HG03066 (cell line): Measurements from ENCODE around the gene HOXD9.

ENCODE experiments used
- ATAC-seq: cut with Tn5 transposase; IDR thresholded peaks from one replicate; pipeline ENCODE4 v1.9.1; 2021; ENCODE audit warnings: low read depth; ENCODE audit not compliant: unreplicated experiment

HOXD9 gene

DNA sequence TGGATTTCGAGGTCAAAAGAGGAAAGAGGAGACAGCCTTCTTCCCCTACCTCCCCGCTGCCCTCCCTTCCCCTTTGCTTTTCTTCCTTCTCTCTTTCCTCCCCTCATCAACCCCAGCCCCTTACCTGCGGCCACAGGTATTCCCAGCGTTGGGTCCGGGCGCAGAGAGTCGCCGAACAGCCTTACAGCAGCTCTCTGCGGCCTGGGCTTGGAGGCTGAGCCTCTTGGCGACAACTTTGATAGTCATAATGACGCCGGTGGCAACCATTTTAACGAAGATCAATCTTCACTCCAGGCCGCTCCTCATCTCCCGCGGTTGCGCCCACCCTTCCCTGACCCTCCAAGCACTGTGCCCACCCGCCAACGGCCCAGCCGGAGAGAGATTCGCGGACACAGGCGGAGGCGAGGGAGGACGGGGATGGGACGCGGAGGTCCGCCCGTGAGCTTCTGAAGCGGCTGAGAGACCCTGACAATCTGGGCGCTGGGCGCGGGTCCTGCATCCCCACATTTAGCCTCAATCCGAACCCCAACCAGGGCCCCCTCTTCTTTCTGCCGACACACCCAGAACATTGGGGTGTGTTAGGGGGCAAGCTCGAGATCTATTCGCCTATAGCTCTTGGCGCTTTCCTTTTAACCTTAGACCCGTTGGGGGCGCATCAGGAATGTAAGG, 37.3 kb upstream of the HOXD9 start:
- ATAC-seq = no peak

DNA sequence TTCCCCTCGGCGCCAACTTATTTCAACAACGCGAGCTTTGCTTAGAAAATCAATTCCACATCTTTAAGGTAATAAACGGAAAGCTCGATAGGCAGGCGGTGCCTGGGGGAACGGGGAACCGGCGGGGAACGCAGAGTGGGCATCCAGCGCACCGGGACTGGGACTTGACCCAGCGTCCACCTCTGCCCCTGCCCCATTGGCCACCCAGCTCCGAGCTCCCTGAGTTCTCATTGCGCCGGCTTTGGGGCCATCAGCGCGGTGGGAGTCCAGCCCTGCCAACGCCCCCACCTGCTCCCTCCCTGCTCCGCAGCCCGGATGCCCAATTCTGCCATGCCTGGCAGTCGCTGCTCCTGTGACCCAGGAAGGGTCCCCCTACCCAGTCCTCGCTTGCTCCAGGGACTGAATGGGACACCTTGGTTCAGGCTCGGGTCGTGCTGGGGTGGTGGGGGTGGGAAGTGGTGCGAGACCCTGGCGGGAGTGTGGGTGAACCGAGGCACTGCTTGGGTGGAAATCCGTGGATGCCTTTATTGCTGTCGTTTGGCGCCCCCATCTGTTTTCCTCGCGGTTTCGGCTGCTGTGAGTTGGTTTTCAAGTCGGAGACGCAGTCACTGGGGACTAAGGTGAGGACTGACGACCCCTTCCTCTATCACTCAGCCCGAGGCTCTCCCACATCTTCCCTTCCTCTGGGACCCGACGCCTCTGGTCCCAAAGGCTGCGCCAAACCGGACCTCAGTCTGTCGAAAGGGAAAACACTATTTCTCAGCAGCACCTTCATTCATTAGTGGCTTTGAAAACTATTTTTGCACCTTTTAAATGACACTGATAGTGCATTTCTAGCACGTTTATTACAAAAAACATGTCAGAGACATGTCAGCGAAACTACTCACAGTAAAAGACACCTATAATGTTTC, 36.4 kb upstream of the HOXD9 start:
- ATAC-seq = no peak

DNA sequence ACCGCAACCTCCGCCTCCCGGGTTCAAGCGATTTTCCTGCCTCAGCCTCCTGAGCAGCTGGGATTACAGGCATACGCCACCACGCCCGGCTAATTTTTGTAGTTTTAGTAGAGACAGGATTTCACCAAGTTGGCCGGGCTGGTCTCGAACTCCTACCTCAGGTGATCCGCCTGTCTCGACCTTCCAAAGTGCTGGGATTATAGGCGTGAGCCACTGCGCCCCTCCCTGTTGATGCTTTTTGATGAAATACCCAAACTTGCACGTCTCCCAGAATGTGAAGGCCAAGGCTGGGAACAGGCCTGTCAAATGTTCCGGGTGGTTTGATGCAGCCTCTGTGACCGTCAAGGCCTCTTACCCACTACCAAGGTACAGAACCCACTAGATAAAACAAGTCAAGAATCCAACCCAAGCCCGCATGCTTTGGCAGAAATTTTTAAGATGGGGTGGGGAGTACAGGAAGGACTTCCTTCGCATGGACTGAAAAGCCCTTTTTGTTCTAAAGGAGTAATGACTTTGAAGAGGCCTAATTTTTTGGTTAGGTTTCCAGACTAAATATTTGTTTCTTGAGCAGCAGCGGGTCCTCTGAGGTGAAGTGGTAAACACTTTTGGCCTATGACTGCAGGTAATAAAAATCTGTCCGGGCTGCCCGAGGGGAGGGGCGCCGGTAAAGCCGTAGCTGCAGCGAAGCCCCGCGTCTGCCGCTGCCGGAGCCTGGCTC, 35.0 kb upstream of the HOXD9 start:
- no peak for ATAC-seq

DNA sequence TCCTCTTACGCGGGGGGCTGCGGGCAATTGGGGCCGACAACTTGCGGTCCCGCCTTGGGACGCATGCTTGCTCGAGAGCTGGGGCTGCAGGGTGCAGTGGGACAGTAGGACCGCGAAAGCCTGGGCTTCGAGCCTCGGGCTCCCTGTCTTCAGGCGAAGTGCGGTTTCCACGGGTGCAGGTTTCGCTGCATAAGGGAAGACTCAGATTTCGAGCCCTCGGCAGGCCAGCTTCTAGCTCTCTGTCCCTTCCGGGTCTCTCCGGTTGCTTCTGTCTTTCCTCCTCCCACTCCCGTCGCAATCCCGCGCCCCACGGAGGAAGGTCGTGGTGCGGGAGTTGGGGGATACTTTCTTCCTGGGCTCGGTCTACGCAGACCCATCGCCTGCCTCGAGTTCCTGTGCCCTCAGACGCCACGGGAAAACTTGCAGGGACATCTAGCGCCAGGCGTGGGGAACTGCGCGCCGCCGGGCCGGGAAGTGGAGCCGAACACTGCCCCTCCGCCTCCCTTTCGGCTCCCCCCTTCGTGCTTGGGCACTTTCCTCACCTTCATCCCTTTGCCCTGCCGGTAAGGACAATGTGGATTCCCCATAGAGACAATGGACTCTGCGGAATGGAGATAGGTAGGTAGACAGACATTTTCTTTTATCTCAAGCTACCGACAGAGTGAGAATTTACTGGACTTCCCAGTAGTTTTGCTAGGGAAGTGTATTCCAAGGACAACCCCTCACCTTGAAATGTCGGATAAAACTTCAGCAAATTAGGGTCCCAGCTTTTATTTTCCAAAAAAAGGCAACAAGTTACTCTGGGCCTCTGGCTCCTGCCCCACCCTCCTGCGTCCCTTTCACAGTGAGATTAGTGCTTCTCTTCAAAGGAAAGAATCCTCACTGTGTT, 34.2 kb upstream of the HOXD9 start:
- ATAC-seq = no peak

DNA sequence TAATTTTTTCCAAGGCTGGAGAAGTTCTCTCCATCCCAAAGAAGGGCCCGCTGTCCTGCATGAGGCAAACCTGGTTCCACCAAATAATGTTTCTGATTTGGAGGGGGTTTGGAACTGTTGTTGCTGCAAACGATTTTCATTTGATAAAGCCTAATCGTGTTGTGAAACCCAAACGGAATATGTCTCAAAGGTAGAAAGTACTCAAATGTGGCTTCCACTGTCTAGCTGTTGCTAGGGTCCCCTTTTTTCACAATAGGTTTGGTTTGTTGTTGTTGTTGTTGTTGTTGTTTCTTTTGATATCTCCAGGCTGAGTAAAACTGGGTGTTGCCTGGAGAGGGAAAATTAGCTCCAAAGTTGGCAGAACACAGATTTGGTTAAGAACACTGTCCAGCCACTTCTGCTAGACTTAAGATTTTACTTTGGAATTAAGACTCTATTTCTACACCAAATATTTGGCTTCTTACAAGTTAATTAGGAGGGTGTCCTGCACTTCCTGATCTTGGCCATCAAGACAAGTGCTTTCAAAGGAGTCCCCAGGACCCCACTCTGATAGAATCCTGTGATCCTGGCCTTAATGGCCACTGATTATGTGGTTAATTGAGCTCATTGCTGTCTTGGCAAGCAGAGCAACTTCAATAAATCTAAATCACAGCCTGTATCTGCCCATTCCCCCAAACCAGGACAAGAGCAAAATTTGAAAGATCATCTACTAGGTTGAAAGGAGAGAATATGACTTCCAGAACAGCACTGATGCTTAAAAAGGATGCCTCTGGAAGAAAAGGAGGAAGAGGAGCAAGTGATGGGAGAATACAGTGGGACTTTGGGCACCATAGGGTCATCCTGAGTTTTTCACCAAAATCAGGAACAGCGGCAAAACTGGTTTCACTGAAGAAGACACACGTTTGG, 33.3 kb upstream of the HOXD9 start:
- ATAC-seq = no peak

DNA sequence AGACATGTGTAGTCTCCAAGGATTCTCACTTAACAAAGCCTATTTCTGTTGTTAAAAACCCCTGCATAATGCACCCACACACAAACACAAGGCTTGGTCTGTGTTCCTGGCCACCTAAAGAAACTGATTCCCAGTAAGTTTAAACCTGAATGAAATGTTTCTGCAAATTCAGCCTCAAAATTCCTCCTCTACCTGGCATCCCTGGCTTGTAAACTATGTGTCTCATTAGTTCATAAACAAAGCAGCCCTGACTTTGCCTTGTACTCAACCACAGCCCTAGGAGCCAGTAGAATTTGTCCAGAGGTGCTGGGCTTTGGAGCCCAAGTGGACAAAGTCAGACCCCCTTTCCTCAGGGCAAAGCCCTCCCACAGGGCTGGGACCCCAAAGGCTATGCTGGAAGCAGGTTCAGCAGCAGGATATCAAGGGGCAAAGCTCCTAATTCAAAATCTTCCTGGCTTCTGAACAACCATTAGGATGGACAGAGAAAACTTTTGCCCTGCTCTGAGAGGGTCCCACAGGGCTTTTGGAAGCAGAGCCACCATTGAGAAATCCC, 32.6 kb upstream of the HOXD9 start:
- no peak for ATAC-seq

DNA sequence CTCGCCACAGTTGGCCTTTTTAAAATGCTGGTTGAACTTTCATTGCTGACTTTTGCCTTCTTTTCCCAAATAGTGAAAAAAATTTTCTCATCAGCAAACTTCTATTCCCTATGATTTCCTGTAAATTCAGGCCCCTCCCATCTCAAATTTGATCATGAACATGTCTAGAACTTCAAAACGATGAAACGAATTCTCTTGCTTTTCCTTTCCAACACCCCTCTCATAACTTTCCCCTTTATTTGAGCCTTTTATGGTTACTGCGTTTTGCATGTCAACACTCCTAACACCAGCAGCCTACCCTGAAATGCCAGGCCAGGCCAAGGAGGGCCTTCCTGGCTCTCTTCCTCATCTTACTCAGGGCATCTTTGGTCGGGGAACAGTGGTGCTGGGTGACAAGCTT, 31.7 kb upstream of the HOXD9 start:
- ATAC-seq = no peak

DNA sequence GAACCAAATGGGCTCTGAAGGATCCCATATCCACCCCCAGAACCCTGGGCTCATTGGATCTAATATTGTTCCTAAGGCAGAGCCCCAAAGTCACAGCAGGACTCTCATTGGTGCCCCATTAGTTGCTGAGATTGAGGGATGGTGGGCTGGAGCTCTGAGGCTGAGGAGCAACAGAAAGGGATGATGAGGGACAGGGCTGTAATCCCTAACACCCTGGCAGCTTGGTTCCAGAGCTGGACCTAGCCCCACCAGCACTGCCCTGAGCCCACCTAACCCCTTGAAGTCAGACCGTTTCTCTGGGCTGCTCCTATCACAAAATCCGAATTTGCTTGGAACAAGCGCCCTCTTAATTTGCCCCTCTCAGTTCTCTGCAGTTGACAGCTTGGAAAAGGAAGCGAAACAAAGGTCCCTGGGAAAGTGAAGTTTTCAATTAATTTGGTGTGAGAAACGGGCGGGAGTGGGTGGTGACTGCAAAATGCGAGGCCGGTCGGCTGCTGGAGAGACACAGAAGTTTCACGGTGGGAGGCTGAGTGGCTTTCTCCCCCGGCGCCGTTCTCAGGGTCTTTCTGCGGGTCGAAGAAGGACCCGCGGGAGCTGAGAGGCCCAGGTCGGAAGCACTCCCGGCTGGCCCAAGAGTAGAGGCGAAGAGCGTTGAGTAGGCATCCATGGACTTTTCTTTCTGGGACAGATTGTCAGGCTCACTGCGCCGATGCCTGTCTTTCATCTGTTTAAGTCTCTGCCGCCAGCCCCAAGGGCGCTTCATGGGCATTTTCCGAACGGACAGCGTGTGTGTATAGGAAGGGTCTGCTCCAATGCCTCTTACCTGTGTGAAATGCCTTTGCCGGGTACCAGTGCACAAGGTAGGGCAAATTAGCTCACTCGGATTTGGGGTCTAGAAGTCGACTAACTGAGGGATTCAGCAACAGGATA, 30.9 kb upstream of the HOXD9 start:
- no peak for ATAC-seq

DNA sequence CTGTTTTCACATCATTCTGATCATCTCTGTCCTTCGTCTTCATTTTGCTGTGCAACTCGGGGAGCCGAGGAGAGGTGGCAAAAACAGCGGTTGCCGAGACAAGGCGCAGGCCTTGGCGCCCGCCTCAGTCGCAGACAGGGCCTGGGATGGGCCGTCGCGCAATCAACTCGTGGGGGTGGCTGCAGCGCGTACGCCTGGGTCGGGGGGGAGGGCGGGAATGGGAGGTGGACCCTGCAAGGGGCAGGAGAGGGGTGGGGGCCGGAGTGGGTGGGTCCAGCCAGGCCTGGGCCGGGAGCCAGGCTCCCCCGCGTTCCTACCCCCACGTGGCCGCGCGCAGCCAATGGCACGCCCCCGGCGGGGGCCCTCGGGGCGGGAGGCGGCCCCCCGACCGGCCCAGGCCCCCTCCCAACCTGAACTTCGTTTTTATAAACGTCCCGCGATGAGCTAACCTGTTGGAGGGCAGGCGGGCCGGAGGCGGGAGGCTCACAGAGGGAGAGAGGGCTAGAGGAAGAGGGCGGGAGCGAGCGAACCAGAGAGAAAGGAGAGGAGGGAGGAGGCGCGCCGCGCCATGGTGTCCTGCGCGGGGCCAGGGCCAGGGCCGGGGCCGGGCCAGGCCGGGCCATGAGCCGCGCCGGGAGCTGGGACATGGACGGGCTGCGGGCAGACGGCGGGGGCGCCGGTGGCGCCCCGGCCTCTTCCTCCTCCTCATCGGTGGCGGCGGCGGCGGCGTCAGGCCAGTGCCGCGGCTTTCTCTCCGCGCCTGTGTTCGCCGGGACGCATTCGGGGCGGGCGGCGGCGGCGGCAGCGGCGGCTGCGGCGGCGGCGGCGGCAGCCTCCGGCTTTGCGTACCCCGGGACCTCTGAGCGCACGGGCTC, 30.0 kb upstream of the HOXD9 start, which contains the start of gene HOXD13:
HOXD13 (plus strand) TSS at position 452 of the 875 bp plus-strand sequence; CDS start at position 622, 170 bp downstream.
- ATAC-seq = no peak

DNA sequence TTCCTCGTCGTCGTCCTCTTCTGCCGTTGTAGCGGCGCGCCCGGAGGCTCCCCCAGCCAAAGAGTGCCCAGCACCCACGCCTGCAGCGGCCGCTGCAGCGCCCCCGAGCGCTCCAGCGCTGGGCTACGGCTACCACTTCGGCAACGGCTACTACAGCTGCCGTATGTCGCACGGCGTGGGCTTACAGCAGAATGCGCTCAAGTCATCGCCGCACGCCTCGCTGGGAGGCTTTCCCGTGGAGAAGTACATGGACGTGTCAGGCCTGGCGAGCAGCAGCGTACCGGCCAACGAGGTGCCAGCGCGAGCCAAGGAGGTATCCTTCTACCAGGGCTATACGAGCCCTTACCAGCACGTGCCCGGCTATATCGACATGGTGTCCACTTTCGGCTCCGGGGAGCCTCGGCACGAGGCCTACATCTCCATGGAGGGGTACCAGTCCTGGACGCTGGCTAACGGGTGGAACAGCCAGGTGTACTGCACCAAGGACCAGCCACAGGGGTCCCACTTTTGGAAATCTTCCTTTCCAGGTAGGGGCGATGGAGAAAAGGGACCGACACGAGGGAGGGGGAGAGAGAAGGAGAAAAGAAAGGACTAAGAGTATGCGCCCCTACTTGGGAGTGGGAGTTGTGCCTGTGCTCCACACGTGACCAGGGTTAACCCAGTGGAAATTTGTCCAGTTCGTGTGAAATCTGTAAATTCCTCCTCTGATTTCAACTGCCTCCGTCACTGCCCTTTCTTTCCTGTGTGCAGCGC, 29.2 kb upstream of the HOXD9 start:
- no peak for ATAC-seq

DNA sequence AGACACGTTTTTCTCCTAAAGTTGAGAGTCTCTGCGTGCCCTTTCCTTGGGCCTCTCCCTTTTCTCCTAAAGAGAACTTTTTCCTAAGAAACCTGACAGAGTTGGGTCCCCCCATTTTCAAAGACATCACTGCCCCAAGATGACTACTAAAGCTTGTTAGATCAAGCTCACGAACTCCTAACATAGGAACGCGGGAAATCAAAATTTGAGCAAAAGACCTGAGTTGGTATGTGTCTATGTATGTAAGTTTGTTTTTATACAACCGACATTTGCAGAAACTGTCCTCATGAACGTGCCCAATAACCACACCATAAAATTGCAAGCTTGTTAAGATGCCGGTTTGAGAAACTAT, 28.6 kb upstream of the HOXD9 start:
- ATAC-seq = no peak

DNA sequence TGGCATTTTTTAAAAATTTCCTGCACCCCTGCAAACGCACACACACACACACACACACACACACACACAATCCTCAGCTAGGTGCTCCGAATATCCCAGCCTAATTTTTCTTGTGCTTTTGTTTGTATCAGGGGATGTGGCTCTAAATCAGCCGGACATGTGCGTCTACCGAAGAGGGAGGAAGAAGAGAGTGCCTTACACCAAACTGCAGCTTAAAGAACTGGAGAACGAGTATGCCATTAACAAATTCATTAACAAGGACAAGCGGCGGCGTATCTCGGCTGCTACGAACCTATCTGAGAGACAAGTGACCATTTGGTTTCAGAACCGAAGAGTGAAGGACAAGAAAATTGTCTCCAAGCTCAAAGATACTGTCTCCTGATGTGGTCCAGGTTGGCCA, 28.2 kb upstream of the HOXD9 start:
- no peak for ATAC-seq

DNA sequence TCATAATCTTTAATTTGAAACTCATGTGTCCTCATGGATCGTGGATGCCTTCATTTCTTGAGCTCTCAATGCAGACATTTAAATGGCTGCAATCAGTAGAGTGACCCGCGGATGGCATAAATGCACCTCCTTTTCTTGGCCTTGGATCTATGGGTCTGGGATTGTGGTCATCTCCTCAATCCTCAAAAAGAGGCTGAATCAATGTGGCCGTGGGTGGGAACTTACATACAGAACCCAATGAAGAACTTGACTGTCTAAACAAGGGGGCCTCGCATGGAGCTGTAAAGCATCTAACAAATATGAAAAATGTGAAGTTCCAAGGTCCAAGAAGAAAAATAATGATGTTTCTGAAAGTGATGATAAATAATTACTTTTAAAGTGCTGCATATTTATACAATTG, 27.1 kb upstream of the HOXD9 start:
- ATAC-seq = no peak

DNA sequence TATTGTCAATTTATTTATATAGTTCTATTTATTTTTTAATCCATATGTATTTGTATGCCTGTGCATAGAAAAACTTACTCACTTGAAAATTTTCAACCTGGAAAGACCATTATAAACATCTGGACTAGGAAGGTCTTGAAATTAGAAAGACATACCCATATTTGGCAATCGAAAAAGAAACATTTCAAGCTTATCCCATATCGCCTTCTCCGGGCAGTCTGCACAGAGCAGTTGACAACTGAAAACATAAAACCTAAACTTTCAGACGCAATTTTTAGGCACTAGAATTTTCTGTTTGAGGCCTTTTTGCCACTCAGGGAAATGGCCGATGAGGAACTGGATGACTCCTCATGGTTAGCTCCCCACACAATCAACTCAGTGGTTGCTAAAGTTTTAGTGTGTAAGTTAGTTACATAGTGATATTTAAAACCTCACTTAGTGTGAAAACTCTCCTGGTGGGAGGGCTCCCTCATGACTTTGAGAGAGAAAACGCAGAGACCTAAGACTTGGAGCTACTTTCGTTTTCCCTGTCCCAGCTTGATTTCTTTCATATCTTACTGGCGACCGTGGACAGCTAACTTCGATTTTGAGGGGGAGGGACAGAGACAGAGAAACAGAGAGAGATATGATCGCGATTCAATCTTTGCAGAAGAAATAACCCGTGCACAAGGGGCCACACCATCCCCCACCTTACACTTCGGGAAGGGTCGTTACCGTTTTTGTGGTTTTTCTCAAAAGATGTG, 26.1 kb upstream of the HOXD9 start:
- no peak for ATAC-seq

DNA sequence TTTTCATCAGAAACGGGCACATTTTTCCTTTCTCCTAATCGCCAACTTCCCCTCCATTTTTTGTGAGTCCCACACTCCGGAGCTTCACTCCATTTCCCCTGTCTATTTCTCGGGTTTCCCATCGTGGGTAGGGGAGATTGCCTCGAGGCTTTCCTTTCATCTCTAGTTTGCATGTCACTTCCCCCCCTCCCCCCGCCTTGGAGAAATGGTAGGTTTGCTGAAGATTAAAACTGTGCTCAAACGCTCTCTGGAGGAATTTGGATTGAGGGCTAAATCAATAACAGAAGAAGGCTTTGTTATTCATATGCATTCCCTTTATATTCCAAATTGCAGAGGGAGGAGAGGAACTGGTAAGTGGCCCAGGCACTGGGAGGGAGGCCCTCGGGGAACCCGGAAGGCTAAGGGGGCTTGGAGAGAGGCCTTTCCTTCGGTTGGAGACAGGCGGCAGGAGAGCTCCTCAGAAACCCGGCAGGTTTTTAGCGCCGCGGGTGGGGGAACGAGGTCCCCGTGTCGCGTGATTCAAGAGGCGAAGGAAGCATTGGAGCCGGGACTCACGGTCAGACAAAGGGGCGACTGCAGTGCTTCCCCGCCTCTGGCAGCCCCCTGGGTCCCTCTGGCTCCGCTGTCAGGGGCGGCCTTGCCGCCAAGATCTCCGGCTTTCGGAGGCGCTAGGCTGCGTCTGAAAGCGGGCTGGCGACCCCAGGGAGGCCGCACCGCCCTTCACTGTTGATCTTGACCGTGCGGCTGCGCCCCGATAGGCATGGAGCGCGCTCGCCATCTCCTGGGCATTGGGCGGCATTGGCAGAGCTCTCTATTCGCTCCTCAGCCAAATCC, 25.3 kb upstream of the HOXD9 start:
- peak; percentile 84 for ATAC-seq
